NOMO-1 (cell line): ENCODE measurements around the gene MAN2B2.

Source experiments
- DNase-seq, 2 experiments: peaks; one replicate each; lab custom pipeline; 2025; ENCODE audit not compliant: unreplicated experiment in 2 of 2; lab: John Stamatoyannopoulos, UW

Gene MAN2B2

DNA sequence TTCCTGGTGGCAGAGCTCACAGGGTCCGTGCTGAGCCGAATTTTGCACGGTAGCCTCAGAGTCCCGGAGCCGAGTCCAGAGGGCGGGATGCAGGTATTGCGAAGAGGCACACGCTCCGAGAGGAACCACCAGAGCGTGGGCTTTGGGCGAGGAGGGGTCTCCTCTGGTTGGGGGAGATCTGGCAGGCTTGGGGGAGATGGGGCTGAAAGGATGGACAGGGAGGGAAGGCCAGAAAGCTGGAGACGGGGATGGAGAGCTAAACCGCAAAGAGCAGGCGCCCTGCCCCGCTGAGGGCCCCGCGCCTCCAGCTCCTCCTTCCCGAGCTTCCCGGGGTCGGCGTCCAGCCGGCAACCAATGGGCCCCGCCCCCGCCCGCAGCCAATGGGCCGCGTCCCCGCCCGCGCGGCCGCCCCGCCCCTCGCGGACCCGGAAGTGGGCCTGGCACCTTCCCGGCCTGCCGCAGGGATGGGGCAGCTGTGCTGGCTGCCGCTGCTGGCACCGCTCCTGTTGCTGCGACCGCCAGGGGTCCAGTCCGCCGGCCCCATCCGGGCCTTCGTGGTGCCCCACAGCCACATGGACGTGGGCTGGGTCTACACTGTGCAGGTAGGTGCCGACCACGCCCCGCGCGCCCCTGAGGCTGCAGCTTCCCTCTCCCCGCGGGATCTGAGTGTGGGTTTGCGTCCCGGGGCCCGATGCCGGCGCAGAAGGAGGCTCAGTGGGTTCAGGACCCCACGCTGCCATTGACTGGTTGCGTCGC, at the start of gene MAN2B2:
Gene MAN2B2 (plus strand): TSS at position 443 of the 756 bp plus-strand sequence. CDS start 22 bp downstream, at position 465.
- DNase-seq = peak; percentile 55 to 84

DNA sequence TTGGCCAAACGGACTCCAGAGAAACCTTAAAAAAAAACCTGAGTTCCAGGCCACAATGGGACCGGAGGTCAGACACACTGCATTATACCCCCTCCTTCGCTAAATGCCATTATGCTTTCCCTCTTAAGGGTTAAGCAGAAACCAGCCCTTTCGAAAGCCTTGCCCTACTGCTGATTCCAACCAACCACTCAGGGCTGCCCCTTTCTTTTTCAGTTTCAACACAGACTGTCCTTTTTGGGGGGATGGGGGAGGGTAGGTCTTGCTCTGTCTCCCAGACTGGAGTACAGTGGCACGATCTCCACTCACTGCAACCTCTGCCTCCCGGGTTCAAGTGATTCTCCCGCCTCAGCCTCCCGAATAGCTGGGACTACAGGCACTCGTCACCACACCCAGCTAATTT, 49.5 kb upstream of the MAN2B2 start:
- DNase-seq = no peak

DNA sequence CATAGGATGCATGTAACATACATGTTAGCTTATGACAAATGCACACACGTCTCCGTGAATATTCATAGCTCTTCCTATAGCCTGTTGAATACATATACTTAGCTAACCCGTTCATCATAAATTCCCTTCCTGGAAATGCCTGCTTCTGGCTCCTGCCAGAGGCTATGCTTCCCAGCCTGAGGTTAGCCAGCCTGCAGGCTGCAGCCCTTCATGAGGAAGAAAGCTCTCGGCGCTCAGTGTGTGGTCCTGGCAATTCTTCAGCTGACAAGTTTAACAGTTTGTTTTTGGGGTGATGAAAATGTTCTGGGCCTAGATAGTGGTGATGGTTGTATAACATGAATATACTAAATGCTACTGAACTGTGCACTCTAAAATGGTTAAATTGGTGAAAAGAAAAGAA, 48.8 kb upstream of the MAN2B2 start:
- no peak for DNase-seq

- no peak for DNase-seq
Measured at GRCh38 chr4:6526671-6527091, 48.3 kb upstream of the MAN2B2 start.

GRCh38 chr4:6527259-6527658, 47.7 kb upstream of the MAN2B2 start:
- DNase-seq = no peak

DNA sequence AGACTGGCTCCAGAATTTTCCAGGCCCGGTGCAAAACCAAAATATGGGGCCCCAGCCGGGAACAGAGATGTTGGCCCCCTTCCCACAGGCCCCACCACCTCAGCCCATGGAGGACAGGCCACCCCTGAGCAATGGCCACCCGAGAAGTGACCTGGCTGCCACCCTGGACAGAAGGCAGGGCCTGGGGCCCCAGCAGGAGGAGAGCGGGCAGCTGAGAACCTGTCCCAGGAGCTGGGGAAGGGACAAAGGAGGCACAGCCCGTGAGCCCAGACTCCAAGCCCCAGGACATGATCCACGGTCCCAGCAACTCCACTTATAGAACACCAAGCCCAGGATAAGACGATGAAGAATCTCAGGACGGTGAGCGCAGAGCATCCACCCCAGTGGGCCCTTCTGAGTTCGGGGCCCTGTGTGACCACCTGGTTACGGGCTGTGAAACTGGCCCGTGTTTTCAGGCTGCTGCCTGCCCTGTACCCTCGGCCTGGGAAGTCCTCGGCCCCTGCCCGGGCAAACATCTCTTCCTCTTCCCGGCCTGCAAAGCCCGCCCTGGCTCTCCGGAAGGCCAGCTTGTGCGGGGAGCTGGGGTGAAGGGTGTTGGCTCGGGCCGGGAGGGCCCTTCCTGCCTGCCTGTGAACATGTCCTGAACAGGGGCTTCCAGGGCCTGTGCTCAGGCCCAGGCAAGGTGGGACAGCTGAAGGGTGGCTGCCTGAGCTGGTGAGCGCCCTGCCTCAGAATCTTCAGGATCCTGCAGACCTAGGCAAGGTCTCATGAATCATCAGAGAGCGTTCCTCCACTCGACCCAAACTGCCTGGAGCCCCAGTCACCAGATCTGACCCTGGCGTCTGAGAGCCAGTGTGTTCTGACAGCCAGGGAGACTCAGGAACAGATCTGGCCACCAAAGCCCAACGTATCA, 47.0 kb upstream of the MAN2B2 start:
- no peak for DNase-seq

DNA sequence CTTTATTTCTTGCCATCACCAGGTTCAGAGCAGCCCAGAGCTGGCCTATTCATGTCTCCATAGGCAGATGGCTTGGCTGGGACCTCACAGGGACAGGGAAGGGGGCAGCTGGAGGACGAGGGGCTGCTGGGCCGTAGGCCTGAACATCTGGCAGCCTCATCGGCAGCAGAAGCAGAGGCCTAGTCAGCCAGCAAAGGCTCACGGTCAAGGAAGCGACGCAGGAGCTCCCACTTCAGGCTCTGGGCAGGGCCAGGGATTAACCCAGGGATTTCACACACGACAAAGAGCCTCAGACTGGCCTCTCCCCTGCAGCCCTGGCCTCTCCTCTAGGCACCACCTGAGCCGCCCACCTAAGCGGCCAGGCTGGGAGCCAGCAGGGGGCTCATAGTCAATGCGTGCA, 46.0 kb upstream of the MAN2B2 start:
- no peak for DNase-seq

GRCh38 chr4:6530301-6530700, 44.7 kb upstream of the MAN2B2 start:
- DNase-seq = no peak

DNA sequence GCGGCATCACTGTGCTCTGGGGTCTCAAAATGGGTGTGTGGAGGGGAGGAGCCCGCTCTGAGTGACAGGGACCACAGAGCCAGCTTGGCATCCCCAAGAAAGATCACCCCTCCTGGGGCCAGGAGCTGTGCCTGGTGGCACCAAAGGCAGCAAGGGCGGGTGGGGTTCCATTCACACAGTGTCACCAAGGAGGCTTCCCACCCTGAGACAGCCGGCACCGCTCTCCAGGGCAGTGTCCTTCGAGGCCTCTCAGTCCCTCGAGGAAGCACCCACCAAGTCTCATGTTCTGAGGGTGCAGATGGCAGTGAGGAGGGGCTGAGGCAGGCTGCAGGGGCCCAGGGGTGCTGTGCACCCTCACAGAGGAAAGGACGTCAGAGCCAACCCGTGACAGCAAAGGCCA, 44.0 kb upstream of the MAN2B2 start:
- DNase-seq = no peak

- no peak for DNase-seq
Measured at GRCh38 chr4:6532102-6532501, 42.9 kb upstream of the MAN2B2 start.

DNA sequence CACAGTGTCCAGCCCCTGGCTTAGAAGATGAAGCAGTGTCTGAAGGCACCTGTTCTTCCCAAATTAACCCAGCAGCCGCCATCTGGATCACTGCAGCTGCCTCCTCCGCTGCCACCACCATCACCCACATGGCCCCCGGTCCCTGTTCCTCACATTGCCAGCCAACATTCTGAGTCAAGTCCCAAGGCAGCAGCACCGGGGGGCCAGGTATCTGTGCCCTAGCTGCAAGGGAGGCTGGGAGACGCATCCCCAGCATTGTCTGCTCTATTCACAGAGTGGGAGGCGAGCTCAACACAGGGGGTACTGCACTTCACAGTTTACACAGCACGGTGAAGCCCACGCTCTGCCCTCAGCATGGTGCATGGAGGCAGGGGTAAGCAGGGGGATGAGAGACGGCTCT, 42.3 kb upstream of the MAN2B2 start:
- no peak for DNase-seq

DNA sequence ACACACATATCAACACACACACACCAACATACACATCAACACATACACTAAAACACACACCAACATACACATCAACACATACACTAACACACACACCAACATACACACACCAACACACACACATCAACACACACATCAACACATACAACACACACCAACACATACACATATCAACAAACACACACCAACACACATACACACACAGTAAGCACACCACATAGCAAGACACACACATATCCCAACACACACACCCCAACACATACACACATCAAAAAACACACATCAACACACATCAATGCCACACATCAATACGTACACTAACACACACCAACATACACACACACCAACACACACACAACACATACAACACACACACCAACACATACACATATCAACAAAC, 40.9 kb upstream of the MAN2B2 start:
- no peak for DNase-seq

GRCh38 chr4:6534618-6535328, 40.2 kb upstream of the MAN2B2 start:
- no peak for DNase-seq

GRCh38 chr4:6535329-6535692, 39.7 kb upstream of the MAN2B2 start:
- DNase-seq = no peak

DNA sequence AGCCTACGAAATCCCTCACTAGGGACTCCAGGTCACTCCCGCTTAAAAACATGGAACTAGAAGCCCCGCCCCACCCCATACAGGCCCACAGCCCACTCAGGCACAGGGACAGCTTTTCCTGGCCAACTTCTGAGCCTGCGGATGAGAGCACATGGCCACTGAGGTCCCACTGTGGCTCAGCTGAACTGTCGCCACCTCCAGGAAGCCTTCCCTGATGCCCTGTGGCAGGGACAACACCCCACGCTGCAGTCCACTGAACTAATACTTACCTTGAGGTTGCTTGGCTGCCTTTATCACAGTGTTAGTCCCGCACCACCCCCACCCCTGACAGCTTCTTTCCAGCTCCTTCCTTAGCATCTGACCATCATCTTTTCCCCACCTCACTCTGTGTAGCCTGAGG, 39.3 kb upstream of the MAN2B2 start:
- no peak for DNase-seq

DNA sequence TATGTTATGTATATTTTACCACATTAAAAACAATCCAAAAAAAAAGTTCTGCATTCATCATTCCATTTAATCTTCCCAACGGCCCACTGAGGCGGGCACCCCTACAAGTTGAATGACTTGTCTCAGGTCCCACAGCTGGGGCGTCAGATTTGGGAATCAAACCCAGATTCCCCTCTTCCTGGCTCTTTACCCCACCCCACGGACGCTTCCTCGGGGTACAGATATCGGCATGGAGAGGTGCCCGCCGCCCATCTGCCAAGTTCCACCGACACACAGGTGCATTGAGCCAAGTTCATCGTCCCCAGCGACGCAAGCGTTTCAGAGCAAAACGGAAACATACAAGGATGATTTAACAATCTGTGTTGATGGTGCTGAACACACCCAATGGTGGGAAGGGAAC, 36.9 kb upstream of the MAN2B2 start:
- no peak for DNase-seq

DNA sequence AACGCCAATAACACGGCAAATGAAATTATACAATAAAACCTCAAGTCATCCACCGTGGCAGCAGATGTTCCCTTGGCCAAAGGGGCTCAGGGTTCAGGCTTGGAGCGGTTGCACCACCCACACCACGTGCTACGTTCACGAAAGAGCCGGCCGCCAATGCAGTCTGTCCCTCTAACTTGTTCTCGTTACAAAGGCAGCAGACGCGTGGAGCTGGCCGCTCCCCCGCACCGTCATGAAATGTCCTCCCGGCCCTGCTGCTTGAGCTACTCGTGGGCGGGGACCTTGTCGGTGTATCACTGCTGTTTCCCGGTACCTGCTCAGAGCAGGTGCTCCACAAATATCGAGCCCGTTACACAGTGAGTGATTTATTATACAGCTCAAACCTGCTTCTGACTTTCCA, 36.4 kb upstream of the MAN2B2 start:
- DNase-seq = no peak

DNA sequence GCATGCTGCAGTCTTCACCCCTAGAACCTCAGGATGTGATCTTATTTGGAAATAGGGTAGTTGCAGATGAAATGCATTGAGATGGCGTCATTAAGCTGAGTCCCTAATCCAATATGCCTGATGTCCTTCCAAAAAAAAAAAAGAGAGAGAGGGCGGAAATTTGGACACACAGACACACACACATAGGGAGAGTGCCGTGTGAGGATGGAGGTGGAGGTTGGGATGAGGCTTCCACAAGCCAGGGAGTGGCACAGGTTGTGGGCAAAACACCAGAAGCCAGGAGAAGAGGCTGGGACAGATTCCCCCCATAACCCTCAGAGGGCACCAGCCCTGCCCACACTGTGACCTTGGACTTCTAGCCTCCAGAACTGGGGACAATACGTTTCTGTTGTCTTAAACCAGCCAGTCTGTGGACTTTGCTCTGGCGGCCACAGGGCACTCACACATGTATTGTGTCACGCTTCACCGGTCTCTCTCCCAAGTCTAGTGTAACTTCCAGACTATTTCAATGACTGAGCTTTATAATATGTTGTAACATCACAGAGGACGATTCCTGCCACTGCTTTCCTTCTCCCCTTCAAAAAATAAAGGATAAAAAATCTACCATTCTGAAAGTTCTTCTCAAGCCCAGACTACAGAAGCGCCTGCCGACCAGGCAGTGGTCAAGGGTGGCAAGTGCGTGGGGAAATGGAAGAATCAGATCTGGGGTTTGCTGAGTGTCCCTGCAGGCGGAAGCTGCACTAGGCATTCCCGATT, 35.8 kb upstream of the MAN2B2 start:
- DNase-seq = no peak

GRCh38 chr4:6540879-6541278, 34.1 kb upstream of the MAN2B2 start:
- no peak for DNase-seq

- DNase-seq = no peak
Measured at GRCh38 chr4:6541789-6542188, 33.2 kb upstream of the MAN2B2 start.

DNA sequence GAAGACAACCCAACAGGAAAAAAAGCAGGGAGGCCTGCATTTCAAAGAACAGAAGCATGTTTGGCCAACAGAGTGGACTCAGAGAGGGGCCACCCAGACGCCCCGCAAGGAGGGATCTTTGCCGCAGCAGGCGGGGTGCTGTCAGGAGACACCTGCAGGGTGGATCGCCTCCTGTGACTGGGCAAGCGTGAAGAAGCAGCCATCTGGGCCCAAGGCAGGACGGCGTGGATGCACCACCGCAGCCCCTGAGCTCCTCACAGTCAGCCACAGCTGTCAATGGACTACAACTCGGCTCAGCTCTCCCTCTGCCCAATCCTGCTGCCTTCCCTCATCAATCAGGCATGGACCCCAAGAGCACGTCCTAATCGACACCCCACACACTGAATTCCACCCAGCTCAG, 32.0 kb upstream of the MAN2B2 start:
- DNase-seq = no peak
